Activated naive CD4-positive, alpha-beta T cell (primary cell): ENCODE data around the gene INSC.

Source experiments
- DNase-seq, 4 experiments: peaks; one replicate each; lab custom pipeline; 2025; lab: John Stamatoyannopoulos, UW

The INSC gene

GRCh38 chr11:15108592-15109130 lies 6.1 kb upstream of the INSC start:
- DNase-seq = no peak

GRCh38 chr11:15109602-15110001 lies 5.1 kb upstream of the INSC start:
- DNase-seq = no peak

GRCh38 chr11:15111215-15111614 lies 3.5 kb upstream of the INSC start:
- no peak for DNase-seq

GRCh38 chr11:15112131-15112541 lies 2.6 kb upstream of the INSC start:
- DNase-seq = no peak

GRCh38 chr11:15113381-15113780 lies 1.3 kb upstream of the INSC start:
- DNase-seq = no peak

GRCh38 chr11:15115686-15116085 lies 963 bp downstream of the INSC start:
- no peak for DNase-seq

- DNase-seq = no peak
Measured at GRCh38 chr11:15117751-15118150, 3.0 kb downstream of the INSC start.

GRCh38 chr11:15118431-15118830 lies 3.7 kb downstream of the INSC start:
- DNase-seq = no peak

- DNase-seq = no peak
Measured at GRCh38 chr11:15119352-15119751, 4.6 kb downstream of the INSC start.

GRCh38 chr11:15119826-15120225 lies 5.1 kb downstream of the INSC start:
- DNase-seq = no peak

- no peak for DNase-seq
Measured at GRCh38 chr11:15123849-15124248, 9.1 kb downstream of the INSC start.

- no peak for DNase-seq
Measured at GRCh38 chr11:15124528-15124927, 9.8 kb downstream of the INSC start.

- DNase-seq = no peak
Measured at GRCh38 chr11:15127341-15127740, 12.6 kb downstream of the INSC start.

DNA sequence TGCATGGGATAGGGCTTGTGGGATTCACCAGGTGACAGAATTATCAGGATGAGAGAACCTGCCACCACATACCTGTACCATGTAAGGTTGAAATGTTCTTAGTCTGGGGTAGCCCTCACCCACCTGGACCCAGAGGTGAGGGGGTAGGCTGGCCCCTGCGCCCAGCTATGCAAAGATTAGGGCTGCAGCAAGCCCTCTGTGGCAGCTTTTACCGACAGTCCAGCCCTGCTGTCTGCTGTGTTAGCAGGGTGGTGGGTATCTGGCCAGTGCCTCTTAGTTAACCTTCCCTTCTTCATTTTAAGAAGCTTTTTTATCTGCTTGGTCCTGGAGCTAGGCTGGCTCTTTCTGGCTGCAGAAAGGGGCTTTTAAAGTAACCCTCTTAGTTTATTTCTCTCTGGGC lies 13.9 kb downstream of the INSC start:
- no peak for DNase-seq

DNA sequence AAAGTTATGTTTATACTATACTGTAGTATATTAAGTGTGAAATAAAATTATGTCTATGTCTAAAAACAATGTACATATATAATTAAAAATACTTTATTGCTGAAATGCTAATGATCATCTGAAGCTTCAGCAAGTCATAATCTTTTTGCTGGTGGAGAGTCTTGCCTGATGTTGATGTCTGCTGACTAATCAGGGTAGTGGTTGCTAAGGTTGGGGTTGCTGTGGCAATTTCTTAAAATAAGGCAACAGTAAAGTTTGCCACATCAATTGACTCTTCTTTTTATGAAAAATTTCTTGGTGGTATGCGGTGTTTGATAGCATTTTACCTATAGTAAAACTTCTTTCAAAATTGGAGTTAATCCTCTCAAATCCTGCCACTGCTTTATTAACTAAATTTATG lies 21.4 kb downstream of the INSC start:
- DNase-seq = no peak

- DNase-seq = no peak
Measured at GRCh38 chr11:15139096-15139770, 24.5 kb downstream of the INSC start.

GRCh38 chr11:15139958-15140659 lies 25.4 kb downstream of the INSC start:
- no peak for DNase-seq

- DNase-seq = no peak
Measured at GRCh38 chr11:15141381-15141780, 26.7 kb downstream of the INSC start.

- no peak for DNase-seq
Measured at GRCh38 chr11:15142838-15143237, 28.1 kb downstream of the INSC start.

GRCh38 chr11:15143855-15144254 lies 29.1 kb downstream of the INSC start:
- DNase-seq = no peak

GRCh38 chr11:15144347-15144746 lies 29.6 kb downstream of the INSC start:
- no peak for DNase-seq

GRCh38 chr11:15145151-15145550 lies 30.4 kb downstream of the INSC start:
- DNase-seq = no peak

DNA sequence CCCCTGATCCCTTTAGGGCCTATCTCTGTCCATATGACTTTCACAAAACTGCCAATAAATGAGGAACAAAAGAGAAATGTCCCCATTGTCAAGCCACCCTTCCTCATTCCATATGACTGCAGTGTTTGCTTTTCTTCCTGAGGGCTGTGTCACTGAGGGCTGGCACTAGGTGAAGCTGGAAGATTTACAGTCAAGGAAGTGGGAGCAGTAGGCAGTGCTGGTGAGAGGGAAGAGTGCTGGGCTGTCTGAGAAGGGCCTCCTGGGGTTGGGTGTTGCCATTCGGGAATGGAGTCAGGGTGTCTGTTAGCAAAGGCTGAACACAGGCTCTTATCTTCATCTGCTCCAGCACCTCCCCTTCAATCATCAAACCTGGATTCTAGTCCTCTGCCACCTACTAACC lies 30.9 kb downstream of the INSC start:
- DNase-seq = no peak
